ENCODE measurements around the gene BOC. TPM values are rescaled to one million over a fixed set of nuclear protein-coding genes. Genes with fewer than 3 reads are reported as not detected.

The BOC gene
- total and polyA plus RNA-seq, 2 of the 8 experiments (the other 6 are each of a cell fraction or from before 2014, with no cell fraction given): 6.9 to 9.3 TPM

DNA sequence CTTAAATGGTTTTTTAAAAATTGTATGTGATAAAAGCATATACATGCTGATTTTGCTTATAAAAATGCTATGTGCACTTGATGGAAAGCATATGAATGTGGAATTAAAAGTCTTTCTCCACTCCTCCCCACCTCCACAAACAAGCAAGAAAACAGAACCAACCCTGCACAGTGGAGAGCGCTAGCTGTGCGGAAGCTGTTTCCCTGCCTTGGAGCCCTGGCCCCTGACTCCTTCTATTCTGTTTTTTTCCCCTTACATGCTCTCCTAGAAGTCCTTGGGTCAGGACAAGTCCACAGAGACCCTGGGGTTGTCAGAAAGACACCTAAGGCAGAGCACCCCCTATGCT is 64.2 kb downstream of the BOC start:
- H2AFZ ChIP-seq (ENCODE audit: low read length): no peak overlapping the region
- TF ChIP-seq EP300 (IDR thresholded peaks at IDR 0.05; ENCODE audit: borderline replicate concordance in 1 of 2, low read depth in 2 of 2, low read length in 2 of 2) (no peak), KDM5A (IDR thresholded peaks at IDR 0.05; ENCODE audit: low read length) (no peak), ZNF274 (IDR thresholded peaks at IDR 0.05; ENCODE audit: borderline replicate concordance, extremely low read depth, low read length) (no peak), NRF1 (IDR thresholded peaks at IDR 0.05; ENCODE audit: low read depth, low read length) (no peak), KDM4A (IDR thresholded peaks at IDR 0.05; ENCODE audit: low read depth, low read length, severe bottlenecking) (no peak), EZH2 (IDR thresholded peaks at IDR 0.05; ENCODE audit: low read depth, low read length, severe bottlenecking) (no peak), SRF (IDR thresholded peaks at IDR 0.05; ENCODE audit: low read depth, low read length) (no peak), SIN3A (conservative IDR thresholded peaks at IDR 0.05 in 1 of 2, IDR thresholded peaks at IDR 0.05 in 1 of 2; ENCODE audit: low read depth in 1 of 2, low read length in 2 of 2) (no peak), KDM1A (IDR thresholded peaks at IDR 0.05; ENCODE audit: borderline replicate concordance, low read length) (no peak), TBP (IDR thresholded peaks at IDR 0.05; ENCODE audit: low read depth, low read length) (no peak)

More for the DNA sequence above, 64.2 kb downstream of the BOC start:
- ChIA-PET CTCF (ENCODE audit: partially characterized antibody) (interaction anchor here (0.9 to 7.4 kb wide), 12 partner anchors 11 to 223 kb away, joined by 3 to 63 read pairs (median 6); no protein-coding TSS in a partner anchor), POLR2A (ENCODE audit: partially characterized antibody) (interaction anchor here (1.6 kb wide), 1 partner anchor 11 kb away, joined by 3 read pairs; no protein-coding TSS in a partner anchor)
- no peak overlapping the region for H3K56ac ChIP-seq (replicated peaks; ENCODE audit: insufficient read length, low read depth, low read length)
- H4K8ac ChIP-seq (ENCODE audit: extremely low read depth, insufficient read depth, low read length): no peak overlapping the region
- no peaks in the 10 kb centered on the region for H4K20me1 ChIP-seq (replicated peaks in 1 of 2; ENCODE audit: control insufficient read depth in 1 of 2, insufficient read depth in 2 of 2, low read length in 2 of 2)
- no peak overlapping the region for H2BK5ac ChIP-seq (ENCODE audit: low read depth, low read length)
- no peak overlapping the region for H4K5ac ChIP-seq (ENCODE audit: insufficient read length, low read depth, low read length)
- H3K23me2 ChIP-seq (ENCODE audit: low read depth, low read length): no peaks in the 10 kb centered on the region
- H3K9me3 ChIP-seq (ENCODE audit: insufficient read depth in 2 of 2, low read depth in 1 of 2, low read length in 1 of 2): no peaks in the 10 kb centered on the region
- no peak overlapping the region for H2BK20ac ChIP-seq (ENCODE audit: low read length)
- peaks cover 0 to 11% (median 5%) of the 10 kb centered on the region in 4 experiments; a peak in 5 of 7 replicates for H3K4me1 ChIP-seq (replicated peaks in 1 of 4; ENCODE audit: control insufficient read depth in 3 of 4, insufficient read depth in 4 of 4, low read length in 3 of 4)
- H4K91ac ChIP-seq (replicated peaks; ENCODE audit: insufficient read length, low read length): no peak overlapping the region
- H3K79me2 ChIP-seq (ENCODE audit: control insufficient read depth in 1 of 2, insufficient read depth in 2 of 2, low read length in 2 of 2): no peaks in the 10 kb centered on the region
- FAIRE-seq: no peak
- no peak overlapping the region for H2BK12ac ChIP-seq (ENCODE audit: low read depth, low read length)
- H3K9ac ChIP-seq (replicated peaks in 1 of 4; ENCODE audit: extremely low read depth in 1 of 4, low read depth in 3 of 4, low read length in 3 of 4): no peak overlapping the region
- no peak overlapping the region; a peak in 1 of 8 replicates for H3K4me3 ChIP-seq (ENCODE audit: extremely low read depth in 1 of 4, insufficient read depth in 2 of 4, low read depth in 3 of 4, low read length in 4 of 4)
- WGBS, 2 experiments (ENCODE audit: extremely low coverage in 1 of 2, insufficient coverage in 1 of 2, insufficient read length in 1 of 2, insufficient replicate concordance in 2 of 2, low coverage in 1 of 2, low lambda C conversion rate in 2 of 2, missing lambda C conversion rate in 1 of 2): 100% methylated on average over 2 of the region's 2 CpGs; no CpG with 5 or more reads in 1 of the 2 experiments
- H3K27ac ChIP-seq (ENCODE audit: low read depth, low read length): no peak overlapping the region
- no peak overlapping the region for H3K23ac ChIP-seq (ENCODE audit: insufficient read length)
- H3K4me2 ChIP-seq (ENCODE audit: insufficient read depth in 1 of 2, low read depth in 2 of 2, low read length in 2 of 2): no peak overlapping the region
- no peak overlapping the region for H2AK5ac ChIP-seq (ENCODE audit: low read depth, low read length)
- no peaks in the 10 kb centered on the region; a peak in 3 of 8 replicates for H3K36me3 ChIP-seq (ENCODE audit: control insufficient read depth in 2 of 4, insufficient read depth in 4 of 4, low read length in 3 of 4)
- H2BK120ac ChIP-seq (replicated peaks; ENCODE audit: low read depth, low read length): no peak overlapping the region
- H2BK15ac ChIP-seq (ENCODE audit: low read length): peak overlapping the region; percentile 63; the same call in 1 of the 2 replicates
- no peak overlapping the region for H3K4ac ChIP-seq (replicated peaks; ENCODE audit: insufficient read length, low read depth, low read length)
- H3K79me1 ChIP-seq (ENCODE audit: low read depth, low read length): no peaks in the 10 kb centered on the region
- no peak for DNase-seq (ENCODE audit: low read depth in 1 of 2, low spot score in 2 of 2)
- no peak overlapping the region for H3K18ac ChIP-seq (ENCODE audit: extremely low read depth, low read length)
- no peak overlapping the region for H3K14ac ChIP-seq (ENCODE audit: insufficient read length)
- H3K27me3 ChIP-seq (replicated peaks in 1 of 4; ENCODE audit: control insufficient read depth in 3 of 4, extremely low read depth in 1 of 4, insufficient read depth in 3 of 4, low read length in 3 of 4): no peaks in the 10 kb centered on the region
